Spleen (tissue), 11 donors: ENCODE measurements around the gene TEX50. TPM values are rescaled to one million over a fixed set of nuclear protein-coding genes. Genes with fewer than 3 reads are reported as not detected.
"Not testable (repeated sequence)": the region's sequence is repeated elsewhere in the genome, so short reads cannot be mapped to it uniquely, and the experiment has no call there.

Experiments
- DNase-seq: peaks from one replicate; pipeline ENCODE4 v3.0.0-alpha.2; 2020
- H3K27ac ChIP-seq, 8 donors: fragments of 200-600 bp; sonication (generic) in 7 of 8; 1 replicate in 4 of 8; 2 replicates in 4 of 8; pipeline versions ENCODE4 v1.5.0 to v1.8.0; 2016 to 2021; ENCODE audit warnings: inconsistent platforms in 4 of 8, mild to moderate bottlenecking in 4 of 8, moderate library complexity in 1 of 8
- H3K27me3 ChIP-seq, 7 donors: fragments of 200-600 bp; sonication (generic) in 6 of 7; replicated peaks in 1 of 7; 1 replicate in 4 of 7; 2 replicates in 3 of 7; pipeline versions ENCODE4 v1.5.0 to v1.8.0; 2016 to 2021; ENCODE audit warnings: inconsistent platforms in 3 of 7, mild to moderate bottlenecking in 1 of 7
- H3K36me3 ChIP-seq, 6 donors: fragments of 200-600 bp; sonication (generic) in 5 of 6; 1 replicate in 4 of 6; 2 replicates in 2 of 6; pipeline versions ENCODE4 v1.5.0 to v1.8.0; 2016 to 2021; ENCODE audit warnings: inconsistent platforms in 2 of 6
- H3K4me1 ChIP-seq, 6 donors: fragments of 200-600 bp; sonication (generic) in 5 of 6; 1 replicate in 3 of 6; 2 replicates in 3 of 6; pipeline versions ENCODE4 v1.5.0 to v1.8.0; 2016 to 2021; ENCODE audit warnings: inconsistent platforms in 3 of 6
- H3K4me3 ChIP-seq, 8 donors: fragments of 200-600 bp; sonication (generic) in 7 of 8; 1 replicate in 4 of 8; 2 replicates in 4 of 8; pipeline versions ENCODE4 v1.5.0 to v1.8.0; 2016 to 2021; ENCODE audit warnings: inconsistent platforms in 4 of 8, mild to moderate bottlenecking in 4 of 8, moderate library complexity in 2 of 8
- H3K9me3 ChIP-seq, 8 donors: fragments of 200-600 bp; sonication (generic) in 7 of 8; 1 replicate in 4 of 8; 2 replicates in 4 of 8; pipeline versions ENCODE4 v1.5.0 to v1.8.0; 2016 to 2021; ENCODE audit warnings: inconsistent platforms in 4 of 8
- POLR2A ChIP-seq, 3 donors: fragments of 450-650 bp; IDR thresholded peaks; one replicate each; pipeline ENCODE4 v1.5.1; 2017; ENCODE audit warnings: antibody characterized with exemption in 3 of 3, mild to moderate bottlenecking in 1 of 3
- POLR2AphosphoS5 ChIP-seq, 3 donors: sonication (generic); formaldehyde crosslinking; IDR thresholded peaks; one replicate each; pipeline ENCODE4 v1.5.1; 2017; ENCODE audit warnings: antibody characterized with exemption in 3 of 3
- WGBS, 5 donors: extraction: QIAGEN DNeasy Blood & Tissue Kit in 3 of 5; methylation state at CpG; one replicate each; pipeline versions ENCODE4 v1.1.5 to v1.1.7; 2013 to 2018; 5-methylcytosine and 5-hydroxymethylcytosine counted together
- intact Hi-C: fragments of 100-400 bp; cut with DNase I; formaldehyde crosslinking; loops from one replicate; pipeline ENCODE4 v1.15.0; 2023; ENCODE audit warnings: low total_unique reads
- polyA plus RNA-seq, 3 donors: library from polyadenylated mRNA; stranded (reverse); fragments of 200-250 nt; gene quantifications; one replicate each; pipeline ENCODE4 v1.2.1, GENCODE V29; 2013
- total RNA-seq, 7 donors: library from RNA; depleted of rRNA in 3 of 7; stranded (reverse); fragments of >200 nt in 3 of 7; fragmentation: NEBNext Ultra II Directional in 4 of 7; extraction: Animal tissue kit (Norgen Biotek cat#: 25700) in 4 of 7; gene quantifications; one replicate each; pipeline versions ENCODE4 v1.1.0 to v1.2.1, GENCODE V29; 2016 to 2021
- TF ChIP-seq, protein P1 (sequence below), 11 experiments: fragments of 200-600 bp in 7 of 11; fragments of 450-650 bp in 4 of 11; sonication (generic) in 4 of 11; IDR thresholded peaks in 8 of 11; conservative IDR thresholded peaks in 3 of 11; 1 replicate in 7 of 11; 2 replicates in 4 of 11; pipeline versions ENCODE4 v1.4.0 to v1.8.0; 2016 to 2021; ENCODE audit warnings: antibody characterized with exemption in 11 of 11, inconsistent platforms in 4 of 11, mild to moderate bottlenecking in 1 of 11
- donor health status: healthy with polysubstance abuse.
- donor health status: DM: no; HTN: no; CAD: no; lungs with moderate emphysema.
- donor health status: DM: no; HTN: no; CAD: no.
- donor health status: Bipolar disorder and iron deficiency.
- donor health status: healthy.
- donor health status: DM: no; HTN: no; CAD: no.
- donor health status: DM: yes; HTN: yes; CAD: no.

Gene TEX50
- total and polyA plus RNA-seq, 10 donors, result not detected

- intact Hi-C loops, result no loop called here
- Histone ChIP-seq H3K27ac (no peak overlapping the region), H3K4me1 (no peaks in the 10 kb centered on the region), H3K27me3 (peaks cover 0 to 2% (median 0%) of the 10 kb centered on the region in 7 donors), H3K9me3 (no peaks in the 10 kb centered on the region), H3K36me3 (no peaks in the 10 kb centered on the region), H3K4me3 (no peak overlapping the region)
- TF ChIP-seq POLR2AphosphoS5 (IDR thresholded peaks at IDR 0.05) (no peak), POLR2A (IDR thresholded peaks at IDR 0.05) (no peak)
- TF ChIP-seq, protein P1, sequence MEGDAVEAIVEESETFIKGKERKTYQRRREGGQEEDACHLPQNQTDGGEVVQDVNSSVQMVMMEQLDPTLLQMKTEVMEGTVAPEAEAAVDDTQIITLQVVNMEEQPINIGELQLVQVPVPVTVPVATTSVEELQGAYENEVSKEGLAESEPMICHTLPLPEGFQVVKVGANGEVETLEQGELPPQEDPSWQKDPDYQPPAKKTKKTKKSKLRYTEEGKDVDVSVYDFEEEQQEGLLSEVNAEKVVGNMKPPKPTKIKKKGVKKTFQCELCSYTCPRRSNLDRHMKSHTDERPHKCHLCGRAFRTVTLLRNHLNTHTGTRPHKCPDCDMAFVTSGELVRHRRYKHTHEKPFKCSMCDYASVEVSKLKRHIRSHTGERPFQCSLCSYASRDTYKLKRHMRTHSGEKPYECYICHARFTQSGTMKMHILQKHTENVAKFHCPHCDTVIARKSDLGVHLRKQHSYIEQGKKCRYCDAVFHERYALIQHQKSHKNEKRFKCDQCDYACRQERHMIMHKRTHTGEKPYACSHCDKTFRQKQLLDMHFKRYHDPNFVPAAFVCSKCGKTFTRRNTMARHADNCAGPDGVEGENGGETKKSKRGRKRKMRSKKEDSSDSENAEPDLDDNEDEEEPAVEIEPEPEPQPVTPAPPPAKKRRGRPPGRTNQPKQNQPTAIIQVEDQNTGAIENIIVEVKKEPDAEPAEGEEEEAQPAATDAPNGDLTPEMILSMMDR (IDR thresholded peaks at IDR 0.05 in 8 of 11, conservative IDR thresholded peaks at IDR 0.05 in 3 of 11), result no peak
- no peak for DNase-seq
- 58 to 74% (median 62%) methylated on average over 3 of the region's 3 CpGs for WGBS, 5 donors
Observed at GRCh38 chr1:173663159-173663558, 28.0 kb downstream of the TEX50 start.

- intact Hi-C loops, result no loop called here
- no peaks in the 10 kb centered on the region for H3K36me3 ChIP-seq
- H3K9me3 ChIP-seq, result no peaks in the 10 kb centered on the region
- no peak overlapping the region for H3K4me3 ChIP-seq
- H3K27ac ChIP-seq, result no peak overlapping the region
- peaks cover 0 to 26% (median 10%) of the 10 kb centered on the region in 7 donors for H3K27me3 ChIP-seq
- WGBS, 5 donors, result 89 to 94% (median 93%) methylated on average over 3 of the region's 3 CpGs
- TF ChIP-seq, protein P1 (IDR thresholded peaks at IDR 0.05 in 8 of 11, conservative IDR thresholded peaks at IDR 0.05 in 3 of 11), result no peak
- no peak for TF ChIP-seq POLR2AphosphoS5 (IDR thresholded peaks at IDR 0.05)
- TF ChIP-seq POLR2A (IDR thresholded peaks at IDR 0.05), result no peak
- no peak for DNase-seq
- peaks cover 0 to 11% (median 9%) of the 10 kb centered on the region in 6 donors for H3K4me1 ChIP-seq
Observed at GRCh38 chr1:173666646-173667045, 31.5 kb downstream of the TEX50 start.

DNA sequence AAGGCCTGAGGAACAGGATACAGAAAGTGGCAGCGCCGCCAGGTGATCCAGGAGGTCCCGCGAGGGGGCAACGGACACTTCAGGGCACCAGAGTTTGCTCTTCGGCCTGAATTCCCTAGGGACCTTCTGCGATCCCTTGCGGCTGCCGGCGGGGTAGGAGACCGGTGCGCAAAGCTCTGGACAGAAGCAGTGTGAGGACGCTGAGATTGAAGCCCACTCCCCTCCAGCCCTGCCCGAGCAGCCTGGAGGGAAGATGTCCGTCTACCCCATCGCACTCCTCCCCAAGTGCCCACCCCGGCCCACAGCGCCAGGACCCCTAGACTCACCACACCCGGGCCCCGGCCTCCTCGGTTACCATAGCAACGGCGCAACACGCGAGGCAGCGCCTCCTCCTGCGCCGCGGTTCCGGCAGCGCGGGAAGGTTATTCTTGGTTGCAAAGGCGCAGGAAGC lies 34.4 kb downstream of the TEX50 start, which contains the start of gene ANKRD45:
Gene ANKRD45 (minus strand): TSS at position 361 of the 451 bp plus-strand sequence. CDS start 10,433 bp downstream, outside the sequence.
- Histone ChIP-seq H3K4me1 (peaks cover 0 to 11% (median 9%) of the 10 kb centered on the region in 6 donors), H3K27me3 (peaks cover 0 to 26% (median 10%) of the 10 kb centered on the region in 7 donors), H3K36me3 (no peaks in the 10 kb centered on the region), H3K9me3 (no peaks in the 10 kb centered on the region), H3K4me3 (peak within 1 kb of the TSS; percentile 1 to 66 (median 40)), H3K27ac (no peak within 1 kb of the TSS)
- peak; percentile 78 for DNase-seq
- WGBS, 5 donors, result 2 to 9% (median 3%) methylated on average over 24 to 33 of the region's 33 CpGs
- intact Hi-C loops, result no loop called here
- TF ChIP-seq, protein P1 (IDR thresholded peaks at IDR 0.05 in 8 of 11, conservative IDR thresholded peaks at IDR 0.05 in 3 of 11), result no peak
- TF ChIP-seq POLR2A (IDR thresholded peaks at IDR 0.05) (no peak), POLR2AphosphoS5 (IDR thresholded peaks at IDR 0.05) (peak in 2 of 3 donors; percentile 53 to 72)

- H3K4me1 ChIP-seq, H3K36me3 ChIP-seq, H3K4me3 ChIP-seq, DNase-seq, intact Hi-C loops, H3K27ac ChIP-seq: not testable (repeated sequence)
- H3K9me3 ChIP-seq, result peaks cover 0 to 26% (median 9%) of the 10 kb centered on the region in 8 donors
- 75 to 84% (median 78%) methylated on average over 2 of the region's 2 CpGs for WGBS, 5 donors
- peaks cover 0 to 12% (median 8%) of the 10 kb centered on the region in 7 donors for H3K27me3 ChIP-seq
Observed at GRCh38 chr1:173674496-173674895, 39.4 kb downstream of the TEX50 start.

GRCh38 chr1:173680152-173680551 lies 45.0 kb downstream of the TEX50 start:
- peaks cover 0 to 29% (median 13%) of the 10 kb centered on the region in 8 donors for H3K9me3 ChIP-seq
- H3K4me3 ChIP-seq, DNase-seq, H3K27me3 ChIP-seq, H3K27ac ChIP-seq, H3K4me1 ChIP-seq, intact Hi-C loops, H3K36me3 ChIP-seq: not testable (repeated sequence)
- WGBS, 5 donors, result 84 to 90% (median 89%) methylated on average over 5 of the region's 5 CpGs
